ENCODE data around the gene ANGPTL2. TPM values are rescaled to one million over a fixed set of nuclear protein-coding genes. Genes with fewer than 3 reads are reported as not detected.

ANGPTL2 gene
- total and polyA plus RNA-seq, 9 of the 15 experiments (the other 6 are each of a cell fraction or from before 2014, with no cell fraction given) = not detected

DNA sequence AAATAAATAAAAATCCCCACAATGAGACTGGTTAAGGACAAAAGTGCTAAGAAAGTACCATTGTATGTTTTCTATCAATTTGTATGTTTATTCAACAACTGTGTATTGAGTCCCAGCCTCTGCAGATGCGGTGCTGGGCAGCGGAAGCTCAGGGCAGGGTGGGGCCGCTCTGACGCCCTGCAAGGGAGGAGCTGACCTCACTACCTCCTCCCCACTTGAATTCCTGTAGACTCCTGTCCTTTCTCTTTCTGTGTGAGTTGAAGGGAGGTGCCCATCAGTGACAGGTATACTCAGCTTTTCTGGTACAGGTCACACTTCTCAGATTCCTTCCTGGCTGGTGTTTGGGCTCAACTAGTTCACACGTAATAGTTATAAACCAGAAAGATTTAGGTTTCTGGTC lies 27.0 kb downstream of the ANGPTL2 start:
- POLR2A ChIA-PET = interaction anchor here (0.6 to 1.2 kb wide), 5 partner anchors 8 to 154 kb away, joined by 3 to 6 read pairs (median 4); no protein-coding TSS in a partner anchor
- Histone ChIP-seq H3K4me1 (replicated peaks in 1 of 2; ENCODE audit: control insufficient read depth in 2 of 2, insufficient read depth in 2 of 2, low read length in 2 of 2) (no peaks in the 10 kb centered on the region; a peak in 1 of 5 replicates), H3K79me2 (ENCODE audit: control insufficient read depth, insufficient read depth, low read length) (no peaks in the 10 kb centered on the region), H3K36me3 (ENCODE audit: control insufficient read depth, insufficient read depth, low read length) (no peaks in the 10 kb centered on the region), H2AFZ (ENCODE audit: low read depth, low read length) (no peak overlapping the region), H3K9ac (ENCODE audit: insufficient read depth in 1 of 2, low read depth in 2 of 2, low read length in 2 of 2) (no peak overlapping the region), H3K9me1 (ENCODE audit: control insufficient read depth, insufficient read depth, low read length) (peaks cover 4% of the 10 kb centered on the region), H3K27me3 (ENCODE audit: control insufficient read depth in 2 of 2, insufficient read depth in 2 of 2, low read length in 2 of 2) (peaks cover 32 to 64% of the 10 kb centered on the region in 2 experiments; a peak in 4 of 5 replicates), H3K4me3 (no peak overlapping the region), H3K4me2 (ENCODE audit: insufficient read depth, low read length) (no peak overlapping the region), H4K20me1 (replicated peaks; ENCODE audit: control insufficient read depth, insufficient read depth, low read length) (peaks cover 16% of the 10 kb centered on the region), H3K27ac (ENCODE audit: extremely low read depth, low read depth, low read length) (no peak overlapping the region), H3K9me3 (replicated peaks; ENCODE audit: control insufficient read depth, insufficient read depth, low read depth, low read length) (no peaks in the 10 kb centered on the region)
- TF ChIP-seq JUND (IDR thresholded peaks at IDR 0.05; ENCODE audit: borderline replicate concordance, low read depth, low read length) (0 out of 2 replicates have a peak, but pooled peaks have one; percentile 18), JUND (tag; IDR thresholded peaks at IDR 0.05; ENCODE audit: borderline replicate concordance, low read depth, low read length) (no peak), ZNF217 (CRISPR knock-in tag; IDR thresholded peaks at IDR 0.05) (no peak)
- TF ChIP-seq, protein P1, sequence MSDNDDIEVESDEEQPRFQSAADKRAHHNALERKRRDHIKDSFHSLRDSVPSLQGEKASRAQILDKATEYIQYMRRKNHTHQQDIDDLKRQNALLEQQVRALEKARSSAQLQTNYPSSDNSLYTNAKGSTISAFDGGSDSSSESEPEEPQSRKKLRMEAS (CRISPR knock-in tag; IDR thresholded peaks at IDR 0.05) = no peak
- no peak for FAIRE-seq
- DNase-seq (ENCODE audit: extremely low read depth in 1 of 4, low spot score in 3 of 4) = peak in 3 of 4 experiments; percentile 11 to 44 (median 37)
- in situ Hi-C loops (cut with MboI) (no loop called here), intact Hi-C loops (cut with micrococcal nuclease) (no loop called here)
- CTCF ChIA-PET (ENCODE audit: low intra/inter-chr PET ratio) = no interaction called here
- BruUV-seq (replicated peaks) = no TSS peak
- WGBS (ENCODE audit: insufficient coverage, low coverage, missing lambda C conversion rate) = 5% methylated on average over 5 of the region's 5 CpGs
- peak; percentile 88 for ATAC-seq

Data from K562 (cell line).